HG03575 (cell line): ENCODE data around the gene SNX19.

Experiments
- ATAC-seq: cut with Tn5 transposase; IDR thresholded peaks from one replicate; pipeline ENCODE4 v1.9.1; 2021; ENCODE audit not compliant: unreplicated experiment, insufficient number of reproducible peaks, low FRiP score; ENCODE audit errors: extremely low read depth

Gene SNX19

GRCh38 chr11:130852589-130852988, 63.7 kb downstream of the SNX19 start:
- ATAC-seq = no peak

GRCh38 chr11:130850185-130850944, 65.9 kb downstream of the SNX19 start:
- ATAC-seq = no peak

GRCh38 chr11:130849215-130849568, 67.1 kb downstream of the SNX19 start:
- ATAC-seq = no peak

GRCh38 chr11:130848361-130849214, 67.7 kb downstream of the SNX19 start:
- no peak for ATAC-seq

GRCh38 chr11:130847517-130847916, 68.8 kb downstream of the SNX19 start:
- ATAC-seq = no peak

GRCh38 chr11:130846606-130847005, 69.7 kb downstream of the SNX19 start:
- ATAC-seq = no peak

GRCh38 chr11:130842001-130842400, 74.3 kb downstream of the SNX19 start:
- no peak for ATAC-seq

GRCh38 chr11:130840679-130841078, 75.6 kb downstream of the SNX19 start:
- ATAC-seq = no peak

- ATAC-seq = no peak
Observed at GRCh38 chr11:130839981-130840666, 76.2 kb downstream of the SNX19 start.

GRCh38 chr11:130837194-130837593, 79.1 kb downstream of the SNX19 start:
- ATAC-seq = no peak

GRCh38 chr11:130834886-130835285, 81.4 kb downstream of the SNX19 start:
- no peak for ATAC-seq

- no peak for ATAC-seq
Observed at GRCh38 chr11:130832566-130833425, 83.5 kb downstream of the SNX19 start.

GRCh38 chr11:130831976-130832375, 84.3 kb downstream of the SNX19 start:
- ATAC-seq = no peak

- no peak for ATAC-seq
Observed at GRCh38 chr11:130831506-130831905, 84.8 kb downstream of the SNX19 start.

GRCh38 chr11:130830566-130830965, 85.7 kb downstream of the SNX19 start:
- no peak for ATAC-seq

GRCh38 chr11:130829920-130830511, 86.3 kb downstream of the SNX19 start:
- no peak for ATAC-seq

- ATAC-seq = no peak
Observed at GRCh38 chr11:130828741-130829140, 87.5 kb downstream of the SNX19 start.
